H9 (cell line): Measurements from ENCODE around the gene ATP13A1. TPM values are rescaled to one million over a fixed set of nuclear protein-coding genes. Genes with fewer than 3 reads are reported as not detected.

ENCODE experiments used
- DNase-seq: peaks from one replicate; pipeline ENCODE4 v3.0.0-alpha.2; 2017
- H2AFZ ChIP-seq: one replicate; pipeline ENCODE4 v1.6.1; 2013; ENCODE audit warnings: mild to moderate bottlenecking, low read length, control low read depth, moderate library complexity
- H2AK5ac ChIP-seq: 2 replicates; pipeline ENCODE4 v1.6.1; 2013; ENCODE audit warnings: low read length, control low read depth, mixed read lengths; ENCODE audit not compliant: insufficient read length
- H2BK120ac ChIP-seq: one replicate; pipeline ENCODE4 v1.6.1; 2013; ENCODE audit warnings: low read depth, mild to moderate bottlenecking, low read length, control low read depth, inconsistent platforms; ENCODE audit not compliant: poor library complexity, severe bottlenecking
- H2BK12ac ChIP-seq: 2 replicates; pipeline ENCODE4 v1.6.1; 2013; ENCODE audit warnings: low read length, control low read depth, mixed read lengths, low read depth; ENCODE audit not compliant: insufficient read length
- H2BK15ac ChIP-seq: 2 replicates; pipeline ENCODE4 v1.6.1; 2013; ENCODE audit warnings: low read depth, low read length, control low read depth
- H2BK20ac ChIP-seq: one replicate; pipeline ENCODE4 v1.6.1; 2013; ENCODE audit warnings: low read depth, mild to moderate bottlenecking, low read length, control low read depth, inconsistent platforms; ENCODE audit not compliant: poor library complexity, severe bottlenecking
- H2BK5ac ChIP-seq: 2 replicates; pipeline ENCODE4 v1.6.1; 2013; ENCODE audit warnings: low read length, control low read depth, mixed read lengths; ENCODE audit not compliant: insufficient read length
- H3K14ac ChIP-seq: 2 replicates; pipeline ENCODE4 v1.6.1; 2013; ENCODE audit warnings: low read length, control low read depth; ENCODE audit not compliant: insufficient read depth
- H3K18ac ChIP-seq: 2 replicates; pipeline ENCODE4 v1.6.1; 2013; ENCODE audit warnings: low read depth, mild to moderate bottlenecking, mixed read lengths, low read length, control low read depth; ENCODE audit not compliant: insufficient read length
- H3K23ac ChIP-seq: 2 replicates; pipeline ENCODE4 v1.6.1; 2013; ENCODE audit warnings: low read length, control low read depth, mixed read lengths, low read depth; ENCODE audit not compliant: insufficient read length
- H3K23me2 ChIP-seq: 2 replicates; pipeline ENCODE4 v1.6.1; 2013; ENCODE audit warnings: low read depth, mild to moderate bottlenecking, mixed read lengths, low read length, control low read depth; ENCODE audit not compliant: insufficient read length, poor library complexity, severe bottlenecking
- H3K27ac ChIP-seq: 2 replicates; pipeline ENCODE4 v1.5.1; 2013; ENCODE audit warnings: low read length, control low read depth, mixed read lengths, low read depth; ENCODE audit not compliant: insufficient read length
- H3K27me3 ChIP-seq: 2 replicates; pipeline ENCODE4 v1.6.1; 2013; ENCODE audit warnings: low read length, control low read depth, inconsistent platforms; ENCODE audit not compliant: insufficient read depth
- H3K4ac ChIP-seq: 2 replicates; pipeline ENCODE4 v1.6.1; 2013; ENCODE audit warnings: low read depth, mild to moderate bottlenecking, control low read depth, inconsistent platforms, low read length, moderate library complexity
- H3K4me1 ChIP-seq: 2 replicates; pipeline ENCODE4 v1.6.1; 2013; ENCODE audit warnings: low read length, control low read depth, inconsistent platforms; ENCODE audit not compliant: insufficient read depth
- H3K4me2 ChIP-seq: 2 replicates; pipeline ENCODE4 v1.6.1; 2013; ENCODE audit warnings: low read length, control low read depth, mixed read lengths; ENCODE audit not compliant: insufficient read length, insufficient read depth
- H3K56ac ChIP-seq: 2 replicates; pipeline ENCODE4 v1.6.1; 2013; ENCODE audit warnings: low read depth, mild to moderate bottlenecking, mixed read lengths, low read length, control low read depth; ENCODE audit not compliant: insufficient read length
- H3K79me1 ChIP-seq: 2 replicates; pipeline ENCODE4 v1.6.1; 2013; ENCODE audit warnings: low read depth, mild to moderate bottlenecking, moderate library complexity, low read length, control low read depth, inconsistent platforms; ENCODE audit not compliant: insufficient read depth, poor library complexity, severe bottlenecking
- H3K79me2 ChIP-seq: 2 replicates; pipeline ENCODE4 v1.6.1; 2013; ENCODE audit warnings: low read length, control low read depth, inconsistent platforms; ENCODE audit not compliant: insufficient read depth
- H3K9ac ChIP-seq: 2 replicates; pipeline ENCODE4 v1.6.1; 2013; ENCODE audit warnings: low read length, control low read depth, mixed read lengths; ENCODE audit not compliant: insufficient read length; ENCODE audit errors: extremely low read depth
- H3K9me3 ChIP-seq: one replicate; pipeline ENCODE4 v1.6.1; 2013; ENCODE audit warnings: low read depth, low read length, inconsistent platforms; ENCODE audit not compliant: control insufficient read depth
- H3T11ph ChIP-seq: one replicate; pipeline ENCODE4 v1.6.1; 2013; ENCODE audit warnings: mild to moderate bottlenecking, low read length, control low read depth, inconsistent platforms
- H4K20me1 ChIP-seq: one replicate; pipeline ENCODE4 v1.6.1; 2013; ENCODE audit not compliant: control insufficient read depth, insufficient read length, insufficient read depth
- H4K5ac ChIP-seq: 2 replicates; pipeline ENCODE4 v1.6.1; 2013; ENCODE audit warnings: low read depth, mild to moderate bottlenecking, mixed read lengths, low read length, control low read depth; ENCODE audit not compliant: insufficient read length
- H4K8ac ChIP-seq: replicated peaks from 2 replicates; pipeline ENCODE4 v1.6.1; 2013; ENCODE audit warnings: low read length, control low read depth, mixed read lengths, low read depth; ENCODE audit not compliant: insufficient read length
- H4K91ac ChIP-seq: 2 replicates; pipeline ENCODE4 v1.6.1; 2013; ENCODE audit warnings: low read depth, mild to moderate bottlenecking, moderate library complexity, mixed read lengths, low read length, control low read depth; ENCODE audit not compliant: insufficient read length
- H3K27ac Mint-ChIP-seq, 3 experiments: 2 replicates in 2 of 3; 3 replicates in 1 of 3; pipeline ENCODE4 v1.8.0; 2020 to 2021; ENCODE audit warnings: mixed read lengths in 3 of 3, mild to moderate bottlenecking in 1 of 3, moderate library complexity in 1 of 3
- H3K27me3 Mint-ChIP-seq: 2 replicates; pipeline ENCODE4 v1.8.0; 2021; ENCODE audit warnings: low read depth, mild to moderate bottlenecking, moderate library complexity, mixed read lengths
- H3K36me3 Mint-ChIP-seq, 3 experiments: 2 replicates in 2 of 3; 3 replicates in 1 of 3; pipeline ENCODE4 v1.8.0; 2020 to 2021; ENCODE audit warnings: low read depth in 3 of 3, mixed read lengths in 3 of 3; ENCODE audit not compliant: insufficient read depth in 1 of 3
- H3K4me1 Mint-ChIP-seq, 2 experiments: 2 replicates each; pipeline ENCODE4 v1.8.0; 2020; ENCODE audit warnings: mixed read lengths in 2 of 2
- H3K4me3 Mint-ChIP-seq, 2 experiments: 2 replicates in 1 of 2; 3 replicates in 1 of 2; pipeline ENCODE4 v1.8.0; 2020 to 2021; ENCODE audit warnings: mild to moderate bottlenecking in 2 of 2, mixed read lengths in 2 of 2, moderate library complexity in 1 of 2
- H3K9me3 Mint-ChIP-seq, 2 experiments: 2 replicates in 1 of 2; 3 replicates in 1 of 2; pipeline ENCODE4 v1.8.0; 2020; ENCODE audit warnings: mild to moderate bottlenecking in 2 of 2, mixed read lengths in 2 of 2, moderate library complexity in 1 of 2
- CTCF ChIP-seq: fragments of 200-600 bp; sonication (generic); conservative IDR thresholded peaks from 3 replicates; pipeline ENCODE4 v1.8.0; 2021; ENCODE audit warnings: antibody characterized with exemption, mild to moderate bottlenecking
- WGBS: extraction: QIAGEN DNeasy Blood & Tissue Kit; methylation state at CpG from one replicate; pipeline ENCODE4 v1.1.7; 2013; ENCODE audit warnings: missing lambda C conversion rate, low lambda C conversion rate, mixed read lengths; ENCODE audit not compliant: insufficient read length; ENCODE audit errors: extremely low coverage; 5-methylcytosine and 5-hydroxymethylcytosine counted together
- total RNA-seq: library from RNA; stranded (reverse); gene quantifications from 2 replicates; pipeline ENCODE4 v1.2.1, GENCODE V29; 2021

Gene ATP13A1
- total RNA-seq, 1 experiment from 2014 or later, result 67.8 TPM

GRCh38 chr19:19627621-19628500, 35.6 kb downstream of the ATP13A1 start, which contains the start of gene LPAR2:
Gene LPAR2 (minus strand): TSS chr19:19628220. CDS start chr19:19627275, 945 bp downstream.
- H3K27ac Mint-ChIP-seq, result peak within 1 kb of the TSS; percentile 96 to 97 (median 96)
- Histone ChIP-seq H2BK12ac (no peak within 1 kb of the TSS), H3K14ac (peak within 1 kb of the TSS; percentile 83; the same call in 1 of the 2 replicates), H3K4ac (no peak within 1 kb of the TSS; the same call in 1 of the 2 replicates), H3K9me3 (no peaks in the 10 kb centered on the region), H2BK20ac (no peak within 1 kb of the TSS), H4K5ac (no peak within 1 kb of the TSS), H3K4me2 (peak within 1 kb of the TSS; percentile 68), H2BK5ac (no peak within 1 kb of the TSS), H2BK120ac (peak within 1 kb of the TSS; percentile 52), H3K56ac (no peak within 1 kb of the TSS), H4K20me1 (peaks cover 2% of the 10 kb centered on the region), H3K23me2 (peaks cover 10% of the 10 kb centered on the region), H2AFZ (no peak within 1 kb of the TSS), H3K27ac (no peak within 1 kb of the TSS), H3K9ac (peak within 1 kb of the TSS; percentile 32), H2AK5ac (no peak within 1 kb of the TSS), H3K79me1 (no peaks in the 10 kb centered on the region), H3K4me1 (peaks cover 3% of the 10 kb centered on the region; the same call in 1 of the 2 replicates), H4K91ac (no peak within 1 kb of the TSS), H3K79me2 (peaks cover 2% of the 10 kb centered on the region; the same call in 1 of the 2 replicates), H3K23ac (no peak within 1 kb of the TSS), H4K8ac (no peak within 1 kb of the TSS), H3K27me3 (no peaks in the 10 kb centered on the region), H3K18ac (peak within 1 kb of the TSS; percentile 91), H2BK15ac (no peak within 1 kb of the TSS), H3T11ph (no peak within 1 kb of the TSS)
- no peak; the same call in 2 of the 3 replicates for TF ChIP-seq CTCF
- H3K36me3 Mint-ChIP-seq, result peaks cover 18 to 35% (median 33%) of the 10 kb centered on the region in 3 experiments; a peak in 6 of 7 replicates
- DNase-seq, result peak; percentile 78
- H3K9me3 Mint-ChIP-seq, result no peaks in the 10 kb centered on the region
- peaks cover 3% of the 10 kb centered on the region; the same call in 1 of the 2 replicates for H3K27me3 Mint-ChIP-seq
- H3K4me3 Mint-ChIP-seq, result peak within 1 kb of the TSS; percentile 87 to 98
- no CpG with 5 or more reads among the region's 87 CpGs for WGBS
- H3K4me1 Mint-ChIP-seq, result peaks cover 16 to 20% of the 10 kb centered on the region in 2 experiments
